ENCODE results near the gene LOXHD1.

Gene LOXHD1

DNA sequence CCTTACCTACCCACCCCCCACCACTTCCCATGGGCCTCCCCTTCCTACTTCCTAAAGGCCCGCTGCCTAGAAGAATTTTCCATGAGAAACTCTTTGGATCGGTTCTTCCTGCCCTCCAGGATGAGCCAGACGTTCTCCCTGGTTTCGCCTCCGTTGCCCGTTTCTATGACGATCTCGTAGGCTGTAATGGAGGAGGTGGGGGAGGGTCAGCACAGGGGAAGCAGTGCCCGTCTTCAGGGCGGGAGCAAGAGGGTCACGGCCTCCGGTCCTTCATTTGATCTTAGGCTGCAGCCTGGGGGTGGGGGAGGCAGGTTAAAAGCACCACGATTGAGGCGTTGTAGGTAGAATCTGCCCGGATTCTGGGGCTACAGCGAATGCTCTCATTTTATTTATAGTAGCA is 172.0 kb downstream of the LOXHD1 start:
- no peak overlapping the region for H3K9ac ChIP-seq (ENCODE audit: low read length)
- H2BK120ac ChIP-seq (ENCODE audit: low read depth, low read length), result no peak overlapping the region
- no peak overlapping the region for H3K18ac ChIP-seq (ENCODE audit: low read depth in 1 of 2, low read length in 2 of 2)
- H3K36me3 ChIP-seq (ENCODE audit: control insufficient read depth in 1 of 2, insufficient read depth in 2 of 2, low read depth in 1 of 2, low read length in 2 of 2), result no peaks in the 10 kb centered on the region
- H3K4me3 ChIP-seq (ENCODE audit: insufficient read depth in 1 of 2, low read depth in 1 of 2, low read length in 2 of 2), result no peak overlapping the region
- H3K23ac ChIP-seq (ENCODE audit: low read length in 2 of 2), result no peak overlapping the region
- H3K14ac ChIP-seq (ENCODE audit: low read length in 2 of 2), result no peak overlapping the region
- no peak overlapping the region for H2BK5ac ChIP-seq (ENCODE audit: low read depth, low read length, poor library complexity, severe bottlenecking)
- DNase-seq, result no peak
- no peak overlapping the region for H2AK5ac ChIP-seq (ENCODE audit: low read length, severe bottlenecking)
- no peak overlapping the region for H3K4me2 ChIP-seq (ENCODE audit: low read length, poor library complexity, severe bottlenecking)
- 31% methylated on average over 16 of the region's 16 CpGs for WGBS
- H2BK12ac ChIP-seq (ENCODE audit: low read length in 2 of 2), result no peak overlapping the region
- H3K4ac ChIP-seq (ENCODE audit: low read depth in 1 of 2, low read length in 2 of 2), result no peak overlapping the region
- H2AFZ ChIP-seq (ENCODE audit: low read depth, low read length), result no peak overlapping the region
- H3K4me1 ChIP-seq (ENCODE audit: control insufficient read depth, insufficient read depth, low read depth, low read length), result no peaks in the 10 kb centered on the region
- peaks cover 8% of the 10 kb centered on the region for H3K9me3 ChIP-seq (ENCODE audit: control insufficient read depth, low read length)
- H3K27ac ChIP-seq (ENCODE audit: low read length, poor library complexity, severe bottlenecking), result no peak overlapping the region
- no peaks in the 10 kb centered on the region for H3K79me1 ChIP-seq (replicated peaks; ENCODE audit: low read length, poor library complexity, severe bottlenecking)
- H3K27me3 ChIP-seq (ENCODE audit: control insufficient read depth in 1 of 2, insufficient read depth in 1 of 2, low read length in 2 of 2), result peaks cover 39 to 53% of the 10 kb centered on the region in 2 experiments
- no peak overlapping the region for H4K8ac ChIP-seq (ENCODE audit: low read length)
- H4K91ac ChIP-seq (ENCODE audit: low read length), result no peak overlapping the region
- H2BK15ac ChIP-seq (ENCODE audit: low read depth, poor library complexity, severe bottlenecking), result no peak overlapping the region

DNA sequence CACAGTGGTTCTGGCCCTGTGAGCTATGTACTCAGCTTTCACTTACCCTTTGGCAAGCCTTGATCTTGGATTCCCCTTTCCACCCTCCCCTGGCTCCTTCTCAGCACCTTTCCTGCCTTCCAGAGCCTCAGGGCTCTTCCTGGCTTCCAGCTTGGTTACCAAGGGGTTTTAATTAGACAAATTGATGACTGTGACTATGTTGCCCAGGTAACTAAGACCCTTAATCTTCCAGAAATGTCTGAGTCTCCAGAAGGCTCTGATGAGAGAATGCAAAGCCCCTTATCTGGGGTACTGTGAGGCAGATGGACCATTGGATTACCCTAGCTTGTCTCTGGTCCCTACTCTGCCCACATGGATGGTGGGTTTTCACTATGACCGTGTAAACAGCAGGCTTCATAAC is 174.2 kb downstream of the LOXHD1 start:
- H3K4me1 ChIP-seq (ENCODE audit: control insufficient read depth, insufficient read depth, low read depth, low read length), result no peaks in the 10 kb centered on the region
- H3K4me2 ChIP-seq (ENCODE audit: low read length, poor library complexity, severe bottlenecking), result no peak overlapping the region
- H3K27ac ChIP-seq (ENCODE audit: low read length, poor library complexity, severe bottlenecking), result no peak overlapping the region
- H3K36me3 ChIP-seq (ENCODE audit: control insufficient read depth in 1 of 2, insufficient read depth in 2 of 2, low read depth in 1 of 2, low read length in 2 of 2), result no peaks in the 10 kb centered on the region
- peaks cover 38 to 57% of the 10 kb centered on the region in 2 experiments for H3K27me3 ChIP-seq (ENCODE audit: control insufficient read depth in 1 of 2, insufficient read depth in 1 of 2, low read length in 2 of 2)
- no peak overlapping the region for H3K4me3 ChIP-seq (ENCODE audit: insufficient read depth in 1 of 2, low read depth in 1 of 2, low read length in 2 of 2)
- no peak overlapping the region for H3K23ac ChIP-seq (ENCODE audit: low read length in 2 of 2)
- no peak overlapping the region for H2BK5ac ChIP-seq (ENCODE audit: low read depth, low read length, poor library complexity, severe bottlenecking)
- H4K91ac ChIP-seq (ENCODE audit: low read length), result no peak overlapping the region
- DNase-seq, result no peak
- no peak overlapping the region for H2BK120ac ChIP-seq (ENCODE audit: low read depth, low read length)
- H2AK5ac ChIP-seq (ENCODE audit: low read length, severe bottlenecking), result no peak overlapping the region
- no peak overlapping the region for H2BK12ac ChIP-seq (ENCODE audit: low read length in 2 of 2)
- 80% methylated on average over 1 of the region's 1 CpG for WGBS
- H2AFZ ChIP-seq (ENCODE audit: low read depth, low read length), result no peak overlapping the region
- H3K18ac ChIP-seq (ENCODE audit: low read depth in 1 of 2, low read length in 2 of 2), result no peak overlapping the region
- no peak overlapping the region for H3K4ac ChIP-seq (ENCODE audit: low read depth in 1 of 2, low read length in 2 of 2)
- no peaks in the 10 kb centered on the region for H3K79me1 ChIP-seq (replicated peaks; ENCODE audit: low read length, poor library complexity, severe bottlenecking)
- H2BK15ac ChIP-seq (ENCODE audit: low read depth, poor library complexity, severe bottlenecking), result no peak overlapping the region
- no peak overlapping the region for H4K8ac ChIP-seq (ENCODE audit: low read length)
- H3K9ac ChIP-seq (ENCODE audit: low read length), result no peak overlapping the region
- no peak overlapping the region for H3K14ac ChIP-seq (ENCODE audit: low read length in 2 of 2)
- peaks cover 8% of the 10 kb centered on the region for H3K9me3 ChIP-seq (ENCODE audit: control insufficient read depth, low read length)

GRCh38 chr18:46481847-46482245 is 175.2 kb downstream of the LOXHD1 start:
- peaks cover 37 to 49% of the 10 kb centered on the region in 2 experiments for H3K27me3 ChIP-seq (ENCODE audit: control insufficient read depth in 1 of 2, insufficient read depth in 1 of 2, low read length in 2 of 2)
- DNase-seq, result no peak
- peaks cover 8% of the 10 kb centered on the region for H3K9me3 ChIP-seq (ENCODE audit: control insufficient read depth, low read length)
- no peak overlapping the region for H4K8ac ChIP-seq (ENCODE audit: low read length)
- H3K4ac ChIP-seq (ENCODE audit: low read depth in 1 of 2, low read length in 2 of 2), result no peak overlapping the region
- no peaks in the 10 kb centered on the region for H3K4me1 ChIP-seq (ENCODE audit: control insufficient read depth, insufficient read depth, low read depth, low read length)
- H3K27ac ChIP-seq (ENCODE audit: low read length, poor library complexity, severe bottlenecking), result no peak overlapping the region
- H3K4me2 ChIP-seq (ENCODE audit: low read length, poor library complexity, severe bottlenecking), result no peak overlapping the region
- H2AFZ ChIP-seq (ENCODE audit: low read depth, low read length), result no peak overlapping the region
- H2BK5ac ChIP-seq (ENCODE audit: low read depth, low read length, poor library complexity, severe bottlenecking), result no peak overlapping the region
- no peak overlapping the region for H4K91ac ChIP-seq (ENCODE audit: low read length)
- H3K4me3 ChIP-seq (ENCODE audit: insufficient read depth in 1 of 2, low read depth in 1 of 2, low read length in 2 of 2), result no peak overlapping the region
- WGBS, result 69% methylated on average over 1 of the region's 1 CpG
- no peaks in the 10 kb centered on the region for H3K36me3 ChIP-seq (ENCODE audit: control insufficient read depth in 1 of 2, insufficient read depth in 2 of 2, low read depth in 1 of 2, low read length in 2 of 2)
- no peak overlapping the region for H2AK5ac ChIP-seq (ENCODE audit: low read length, severe bottlenecking)
- no peak overlapping the region for H2BK120ac ChIP-seq (ENCODE audit: low read depth, low read length)
- no peak overlapping the region for H3K14ac ChIP-seq (ENCODE audit: low read length in 2 of 2)
- no peak overlapping the region for H2BK12ac ChIP-seq (ENCODE audit: low read length in 2 of 2)
- H2BK15ac ChIP-seq (ENCODE audit: low read depth, poor library complexity, severe bottlenecking), result no peak overlapping the region
- no peak overlapping the region for H3K9ac ChIP-seq (ENCODE audit: low read length)
- no peak overlapping the region for H3K18ac ChIP-seq (ENCODE audit: low read depth in 1 of 2, low read length in 2 of 2)
- no peak overlapping the region for H3K23ac ChIP-seq (ENCODE audit: low read length in 2 of 2)
- no peaks in the 10 kb centered on the region for H3K79me1 ChIP-seq (replicated peaks; ENCODE audit: low read length, poor library complexity, severe bottlenecking)

- H3K23ac ChIP-seq (ENCODE audit: low read length in 2 of 2), result no peak overlapping the region
- no peak overlapping the region for H2BK5ac ChIP-seq (ENCODE audit: low read depth, low read length, poor library complexity, severe bottlenecking)
- no peaks in the 10 kb centered on the region for H3K36me3 ChIP-seq (ENCODE audit: control insufficient read depth in 1 of 2, insufficient read depth in 2 of 2, low read depth in 1 of 2, low read length in 2 of 2)
- peak overlapping the region; percentile 36 for H2BK15ac ChIP-seq (ENCODE audit: low read depth, poor library complexity, severe bottlenecking)
- no peak overlapping the region for H2AK5ac ChIP-seq (ENCODE audit: low read length, severe bottlenecking)
- H3K4me1 ChIP-seq (ENCODE audit: control insufficient read depth, insufficient read depth, low read depth, low read length), result no peaks in the 10 kb centered on the region
- peaks cover 36 to 48% of the 10 kb centered on the region in 2 experiments for H3K27me3 ChIP-seq (ENCODE audit: control insufficient read depth in 1 of 2, insufficient read depth in 1 of 2, low read length in 2 of 2)
- no peak overlapping the region for H3K4me3 ChIP-seq (ENCODE audit: insufficient read depth in 1 of 2, low read depth in 1 of 2, low read length in 2 of 2)
- no peak overlapping the region for H3K9ac ChIP-seq (ENCODE audit: low read length)
- H2BK12ac ChIP-seq (ENCODE audit: low read length in 2 of 2), result no peak overlapping the region
- H4K91ac ChIP-seq (ENCODE audit: low read length), result no peak overlapping the region
- no peak overlapping the region for H3K4me2 ChIP-seq (ENCODE audit: low read length, poor library complexity, severe bottlenecking)
- no peak overlapping the region for H2AFZ ChIP-seq (ENCODE audit: low read depth, low read length)
- H3K9me3 ChIP-seq (ENCODE audit: control insufficient read depth, low read length), result peaks cover 8% of the 10 kb centered on the region
- no peak overlapping the region for H3K18ac ChIP-seq (ENCODE audit: low read depth in 1 of 2, low read length in 2 of 2)
- H3K4ac ChIP-seq (ENCODE audit: low read depth in 1 of 2, low read length in 2 of 2), result no peak overlapping the region
- WGBS, result 41% methylated on average over 9 of the region's 9 CpGs
- no peak overlapping the region for H2BK120ac ChIP-seq (ENCODE audit: low read depth, low read length)
- H3K27ac ChIP-seq (ENCODE audit: low read length, poor library complexity, severe bottlenecking), result no peak overlapping the region
- no peak overlapping the region for H3K14ac ChIP-seq (ENCODE audit: low read length in 2 of 2)
- DNase-seq, result peak; percentile 47
- no peaks in the 10 kb centered on the region for H3K79me1 ChIP-seq (replicated peaks; ENCODE audit: low read length, poor library complexity, severe bottlenecking)
- peak overlapping the region; percentile 2 for H4K8ac ChIP-seq (ENCODE audit: low read length)
Measured at GRCh38 chr18:46481048-46481846, 175.8 kb downstream of the LOXHD1 start.

Data from mesenchymal stem cell (in vitro differentiated cells and primary cell).